Stimulated activated CD4-positive, alpha-beta T cell treated with anti-CD3 and anti-CD28 coated beads, Interleukin-4, amount 100 ng/mL, for 4 hours (primary cell): ENCODE measurements around the gene ENTR1.

Experiments
- DNase-seq, 2 experiments: peaks; one replicate each; pipeline ENCODE4 v3.0.0-alpha.2; 2020

ENTR1 gene

GRCh38 chr9:136358888-136359287 lies 51.5 kb downstream of the ENTR1 start:
- DNase-seq: no peak

GRCh38 chr9:136358016-136358415 lies 52.4 kb downstream of the ENTR1 start:
- no peak for DNase-seq

- no peak for DNase-seq
Observed at GRCh38 chr9:136357202-136357725, 53.1 kb downstream of the ENTR1 start.

- no peak for DNase-seq
Observed at GRCh38 chr9:136355616-136356557, 54.5 kb downstream of the ENTR1 start.

GRCh38 chr9:136354592-136355085 lies 55.8 kb downstream of the ENTR1 start:
- DNase-seq: no peak

- DNase-seq: no peak
Observed at GRCh38 chr9:136353757-136354488, 56.5 kb downstream of the ENTR1 start.

- DNase-seq: no peak
Observed at GRCh38 chr9:136353088-136353487, 57.3 kb downstream of the ENTR1 start.

- DNase-seq: peak in 1 of 2 experiments; percentile 36
Observed at GRCh38 chr9:136352682-136353081, 57.7 kb downstream of the ENTR1 start.
